K562 (cell line): ENCODE measurements around the gene GLMN. TPM values are rescaled to one million over a fixed set of nuclear protein-coding genes. Genes with fewer than 3 reads are reported as not detected.

Experiments used
- ATAC-seq: fragments of 200-7000 bp; cut with Tn5 transposase; 3 replicates; pipeline ENCODE4 v1.9.1; 2020; ENCODE audit warnings: moderate library complexity
- BruUV-seq: library from RNA; stranded (reverse); fragments of 400-500 nt; replicated peaks from 2 replicates; lab custom pipeline; 2021; lab: Mats Ljungman, UMichigan
- CTCF ChIA-PET: fragments of 300-600 bp; formaldehyde crosslinking; extraction: SDS; loops from one replicate; lab custom pipeline; 2021; ENCODE audit warnings: low intra/inter-chr PET ratio; lab: Yijun Ruan, JAX
- POLR2A ChIA-PET: fragments of 300-600, 350-650 bp; sonication (Branson Sonifier 250); formaldehyde crosslinking; extraction: SDS; loops from one replicate; lab custom pipeline; 2021; ENCODE audit warnings: antibody characterized with exemption, inconsistent platforms; lab: Yijun Ruan, JAX
- DNase-seq, 4 experiments: peaks; one replicate each; pipeline versions ENCODE4 v3.0.0 to v3.0.0-alpha.2; 2011 to 2018; ENCODE audit warnings: low spot score in 3 of 4, mixed read lengths in 3 of 4; ENCODE audit errors: extremely low read depth in 1 of 4
- FAIRE-seq: peaks from 2 replicates; lab custom pipeline; 2011; peaks lifted over from hg19 to GRCh38; lab: Jason Lieb, UNC
- H2AFZ ChIP-seq: 2 replicates; pipeline ENCODE4 v1.6.0; 2011; ENCODE audit warnings: low read depth, low read length, control low read depth, inconsistent platforms
- H3K27ac ChIP-seq: fragments of 200-600 bp; 3 replicates; pipeline ENCODE4 v1.8.0; 2011; ENCODE audit warnings: low read depth, mild to moderate bottlenecking, control low read depth, inconsistent platforms, low read length, moderate library complexity, mixed read lengths; ENCODE audit errors: extremely low read depth
- H3K27me3 ChIP-seq, 2 experiments: fragments of 300-600 bp in 1 of 2; 2 replicates in 1 of 2; 3 replicates in 1 of 2; pipeline versions ENCODE4 v1.6.0 to v1.8.0; 2011; ENCODE audit warnings: inconsistent platforms in 2 of 2, low read length in 2 of 2, mild to moderate bottlenecking in 1 of 2, mixed read lengths in 1 of 2, moderate library complexity in 1 of 2; ENCODE audit not compliant: control insufficient read depth in 2 of 2, insufficient read depth in 2 of 2
- H3K36me3 ChIP-seq: fragments of 300-600 bp; 3 replicates; pipeline ENCODE4 v1.8.0; 2011; ENCODE audit warnings: mild to moderate bottlenecking, low read length, inconsistent platforms; ENCODE audit not compliant: control insufficient read depth, insufficient read depth
- H3K4me1 ChIP-seq, 2 experiments: fragments of 200-600 bp in 1 of 2; replicated peaks in 1 of 2; 2 replicates in 1 of 2; 3 replicates in 1 of 2; pipeline versions ENCODE4 v1.5.1 to v1.8.0; 2011; ENCODE audit warnings: inconsistent platforms in 2 of 2, low read length in 2 of 2, mild to moderate bottlenecking in 1 of 2, mixed read lengths in 1 of 2, moderate library complexity in 1 of 2; ENCODE audit not compliant: control insufficient read depth in 2 of 2, insufficient read depth in 2 of 2
- H3K4me2 ChIP-seq: 2 replicates; pipeline ENCODE4 v1.6.1; 2011; ENCODE audit warnings: low read length, control low read depth, inconsistent platforms, mixed read lengths; ENCODE audit not compliant: insufficient read depth
- H3K4me3 ChIP-seq: fragments of 200-600 bp; sonication (generic), shearing (Covaris generic); 2 replicates; pipeline ENCODE4 v1.5.1; 2016; ENCODE audit warnings: control low read depth, inconsistent platforms
- H3K79me2 ChIP-seq: fragments of 200-600 bp; 3 replicates; pipeline ENCODE4 v1.8.0; 2011; ENCODE audit warnings: low read length, inconsistent platforms; ENCODE audit not compliant: control insufficient read depth, insufficient read depth
- H3K9ac ChIP-seq, 2 experiments: 2 replicates each; pipeline versions ENCODE4 v1.6.0 to v1.6.1; 2011; ENCODE audit warnings: low read depth in 2 of 2, low read length in 2 of 2, control low read depth in 1 of 2, inconsistent platforms in 1 of 2, mild to moderate bottlenecking in 1 of 2, mixed read lengths in 1 of 2; ENCODE audit not compliant: insufficient read depth in 1 of 2
- H3K9me1 ChIP-seq: one replicate; pipeline ENCODE4 v1.6.0; 2011; ENCODE audit warnings: inconsistent platforms, mild to moderate bottlenecking, low read length, moderate library complexity; ENCODE audit not compliant: control insufficient read depth, insufficient read depth
- H3K9me3 ChIP-seq: replicated peaks from 2 replicates; pipeline ENCODE4 v1.5.1; 2011; ENCODE audit warnings: low read depth, low read length, inconsistent platforms; ENCODE audit not compliant: control insufficient read depth, insufficient read depth
- H4K20me1 ChIP-seq: replicated peaks from 2 replicates; pipeline ENCODE4 v1.6.1; 2011; ENCODE audit warnings: low read length, inconsistent platforms, mixed read lengths; ENCODE audit not compliant: control insufficient read depth, insufficient read depth
- ADNP ChIP-seq: fragments of 200-800 bp; sonication (Bioruptor generic); IDR thresholded peaks from 2 replicates; pipeline ENCODE4 v1.6.1; 2016; ENCODE audit warnings: missing genetic modification characterization, missing compliant biosample characterization
- CBFA2T3 ChIP-seq: fragments of 450-650 bp; IDR thresholded peaks from 2 replicates; pipeline ENCODE4 v1.6.1; 2017
- CHD1 ChIP-seq: fragments of 200-600 bp; sonication (generic); IDR thresholded peaks from one replicate; pipeline ENCODE4 v1.6.1; 2012; ENCODE audit warnings: mild to moderate bottlenecking, moderate library complexity, low read length, inconsistent platforms
- CTBP1 ChIP-seq: fragments of 450-650 bp; IDR thresholded peaks from 2 replicates; pipeline ENCODE4 v1.6.1; 2016; ENCODE audit warnings: borderline replicate concordance
- FIP1L1 ChIP-seq: fragments of 200-400 bp; formaldehyde crosslinking; IDR thresholded peaks from 2 replicates; pipeline ENCODE4 v1.6.1; 2018; ENCODE audit warnings: mild to moderate bottlenecking, low read depth, low read length; ENCODE audit not compliant: poor library complexity, severe bottlenecking
- HDAC1 ChIP-seq, 2 experiments: fragments of 450-650 bp; IDR thresholded peaks; 2 replicates each; pipeline ENCODE4 v1.6.1; 2016 to 2017; ENCODE audit warnings: inconsistent platforms in 1 of 2, mild to moderate bottlenecking in 1 of 2, moderate library complexity in 1 of 2
- HNRNPK ChIP-seq: fragments of 200-400 bp; formaldehyde crosslinking; IDR thresholded peaks from one replicate; pipeline ENCODE4 v1.6.1; 2018; ENCODE audit warnings: mild to moderate bottlenecking, low read depth, low read length; ENCODE audit not compliant: poor library complexity, severe bottlenecking
- KAT7 ChIP-seq: sonication (generic); formaldehyde crosslinking; IDR thresholded peaks from 2 replicates; pipeline ENCODE4 v1.8.0; 2022; ENCODE audit warnings: missing genetic modification reagents, mild to moderate bottlenecking, borderline replicate concordance
- NUFIP1 ChIP-seq: fragments of 450-650 bp; IDR thresholded peaks from 2 replicates; pipeline ENCODE4 v1.6.1; 2018; ENCODE audit not compliant: partially characterized antibody
- SMARCA4 ChIP-seq: fragments of 450-650 bp; IDR thresholded peaks from 2 replicates; pipeline ENCODE4 v1.6.1; 2016
- ZNF395 ChIP-seq: fragments of 200-800 bp; sonication (Bioruptor generic); IDR thresholded peaks from 2 replicates; pipeline ENCODE4 v1.6.1; 2017; ENCODE audit warnings: missing genetic modification characterization, missing compliant biosample characterization
- ZNF408 ChIP-seq: fragments of 250-450 bp; sonication (Bioruptor Pico); IDR thresholded peaks from 2 replicates; pipeline ENCODE4 v1.4.0; 2020; ENCODE audit warnings: low read depth, mild to moderate bottlenecking, moderate library complexity
- WGBS: fragments of 100-300 bp; shearing (Covaris generic); methylation state at CpG from one replicate; pipeline ENCODE4 v1.1.6; 2016; ENCODE audit warnings: low coverage, mixed read lengths; ENCODE audit not compliant: insufficient coverage; ENCODE audit errors: missing lambda C conversion rate; 5-methylcytosine and 5-hydroxymethylcytosine counted together
- in situ Hi-C: fragments of 300-500 bp; cut with MboI; formaldehyde crosslinking; loops from 4 replicates; pipeline ENCODE4 v1.15.0; 2018; ENCODE audit warnings: inconsistent platforms, mixed read lengths
- intact Hi-C: fragments of 100-400 bp; cut with micrococcal nuclease; formaldehyde crosslinking; loops from 2 replicates; pipeline ENCODE4 v1.14.2; 2022
- polyA plus RNA-seq, 8 experiments: library from polyadenylated mRNA; depleted of rRNA in 4 of 8; stranded (reverse) in 5 of 8; unstranded in 3 of 8; fragments of >200 nt; fragmentation: Nextera tagmentation in 2 of 8; fragmentation: Illumina TruSeq in 1 of 8; extraction: Ambion mirVana in 2 of 8; extraction: Trizol in 1 of 8; gene quantifications; 2 replicates each; pipeline versions ENCODE4 v1.2.1 to v1.2.3, GENCODE V29; 2011 to 2014; ENCODE audit warnings: inconsistent platforms in 1 of 8, missing spikeins in 1 of 8
- total RNA-seq, 7 experiments: library from RNA; depleted of rRNA in 6 of 7; stranded (reverse); fragments of >200 nt in 6 of 7; fragmentation: Illumina TruSeq in 2 of 7; extraction: Trizol in 2 of 7; gene quantifications; 2 replicates each; pipeline versions ENCODE4 v1.2.1 to v1.2.3, GENCODE V29; 2011 to 2021; ENCODE audit warnings: low replicate concordance in 1 of 7
- TF ChIP-seq, protein P1 (sequence below): fragments of 250-450 bp; sonication (Bioruptor Pico); IDR thresholded peaks from 2 replicates; pipeline ENCODE4 v1.4.0; 2020; ENCODE audit warnings: mild to moderate bottlenecking, moderate library complexity, borderline replicate concordance
- TF ChIP-seq, protein P2 (sequence below): fragments of 450-650 bp; IDR thresholded peaks from 2 replicates; pipeline ENCODE4 v1.6.1; 2017; ENCODE audit warnings: antibody characterized with exemption, mild to moderate bottlenecking

GLMN gene
- total and polyA plus RNA-seq, 9 of the 15 experiments (the other 6 are each of a cell fraction or from before 2014, with no cell fraction given), result 13.0 to 24.8 (median 19.0) TPM

DNA sequence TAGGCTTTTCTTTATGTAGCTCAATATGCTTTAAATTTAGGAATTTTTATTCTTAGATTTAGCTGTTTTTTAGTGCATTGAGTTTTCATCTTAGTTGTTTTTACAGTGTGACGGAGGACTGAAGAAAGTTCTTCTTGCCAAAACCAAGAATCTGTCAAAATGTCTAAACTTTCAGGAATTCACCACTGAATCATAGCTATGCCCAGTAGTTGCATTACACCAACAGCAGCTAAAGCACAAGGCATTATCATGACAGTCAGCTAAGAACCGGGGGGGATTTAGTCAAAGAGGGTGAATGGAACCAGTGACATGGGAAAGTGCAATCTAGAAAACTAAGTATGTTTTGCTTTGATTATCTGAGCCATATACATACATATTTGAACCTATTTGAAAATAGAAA lies 87.6 kb downstream of the GLMN start (continued):
- TF ChIP-seq HDAC1 (IDR thresholded peaks at IDR 0.05) (no peak), ADNP (tag) (no peak), ZNF395 (CRISPR knock-in tag) (no peak), ZNF408 (CRISPR knock-in tag) (no peak)
- TF ChIP-seq, all 486 proteins: peak for 0

DNA sequence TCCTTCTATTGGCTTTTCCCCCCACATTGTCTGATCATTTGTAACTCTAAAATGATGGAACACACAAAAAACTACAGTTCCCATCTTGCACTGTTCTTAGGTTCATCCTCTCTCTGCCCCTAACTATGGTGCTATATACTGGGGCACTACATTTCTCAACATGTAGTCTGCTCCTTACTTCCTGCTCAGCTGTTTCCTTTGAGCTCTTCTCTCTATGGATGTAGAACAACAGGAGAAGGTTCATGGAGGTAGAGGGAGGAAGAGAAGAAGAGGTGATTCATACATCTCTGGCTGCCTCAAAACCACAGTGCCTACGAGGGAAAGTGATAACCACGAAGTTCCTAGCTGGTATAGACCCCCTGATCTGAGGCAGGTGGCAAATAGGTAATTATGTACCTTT lies 88.1 kb downstream of the GLMN start:
- Histone ChIP-seq H2AFZ (no peak overlapping the region), H3K4me2 (no peak overlapping the region), H3K27ac (no peak overlapping the region), H3K4me3 (no peak overlapping the region), H3K79me2 (no peaks in the 10 kb centered on the region), H3K9me3 (no peaks in the 10 kb centered on the region), H4K20me1 (no peaks in the 10 kb centered on the region), H3K27me3 (no peaks in the 10 kb centered on the region; a peak in 1 of 5 replicates), H3K36me3 (no peaks in the 10 kb centered on the region), H3K9ac (no peak overlapping the region), H3K9me1 (no peaks in the 10 kb centered on the region), H3K4me1 (no peaks in the 10 kb centered on the region)
- POLR2A ChIA-PET, result no interaction called here
- no peak for DNase-seq
- CTCF ChIA-PET, result no interaction called here
- no peak for FAIRE-seq
- TF ChIP-seq, protein P1, sequence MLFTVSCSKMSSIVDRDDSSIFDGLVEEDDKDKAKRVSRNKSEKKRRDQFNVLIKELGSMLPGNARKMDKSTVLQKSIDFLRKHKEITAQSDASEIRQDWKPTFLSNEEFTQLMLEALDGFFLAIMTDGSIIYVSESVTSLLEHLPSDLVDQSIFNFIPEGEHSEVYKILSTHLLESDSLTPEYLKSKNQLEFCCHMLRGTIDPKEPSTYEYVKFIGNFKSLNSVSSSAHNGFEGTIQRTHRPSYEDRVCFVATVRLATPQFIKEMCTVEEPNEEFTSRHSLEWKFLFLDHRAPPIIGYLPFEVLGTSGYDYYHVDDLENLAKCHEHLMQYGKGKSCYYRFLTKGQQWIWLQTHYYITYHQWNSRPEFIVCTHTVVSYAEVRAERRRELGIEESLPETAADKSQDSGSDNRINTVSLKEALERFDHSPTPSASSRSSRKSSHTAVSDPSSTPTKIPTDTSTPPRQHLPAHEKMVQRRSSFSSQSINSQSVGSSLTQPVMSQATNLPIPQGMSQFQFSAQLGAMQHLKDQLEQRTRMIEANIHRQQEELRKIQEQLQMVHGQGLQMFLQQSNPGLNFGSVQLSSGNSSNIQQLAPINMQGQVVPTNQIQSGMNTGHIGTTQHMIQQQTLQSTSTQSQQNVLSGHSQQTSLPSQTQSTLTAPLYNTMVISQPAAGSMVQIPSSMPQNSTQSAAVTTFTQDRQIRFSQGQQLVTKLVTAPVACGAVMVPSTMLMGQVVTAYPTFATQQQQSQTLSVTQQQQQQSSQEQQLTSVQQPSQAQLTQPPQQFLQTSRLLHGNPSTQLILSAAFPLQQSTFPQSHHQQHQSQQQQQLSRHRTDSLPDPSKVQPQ (CRISPR knock-in tag), result no peak
- TF ChIP-seq FIP1L1, result no peak
- TF ChIP-seq SMARCA4, result no peak
- TF ChIP-seq CHD1, result no peak
- TF ChIP-seq CTBP1, result no peak
- TF ChIP-seq CBFA2T3, result no peak
- TF ChIP-seq, protein P2, sequence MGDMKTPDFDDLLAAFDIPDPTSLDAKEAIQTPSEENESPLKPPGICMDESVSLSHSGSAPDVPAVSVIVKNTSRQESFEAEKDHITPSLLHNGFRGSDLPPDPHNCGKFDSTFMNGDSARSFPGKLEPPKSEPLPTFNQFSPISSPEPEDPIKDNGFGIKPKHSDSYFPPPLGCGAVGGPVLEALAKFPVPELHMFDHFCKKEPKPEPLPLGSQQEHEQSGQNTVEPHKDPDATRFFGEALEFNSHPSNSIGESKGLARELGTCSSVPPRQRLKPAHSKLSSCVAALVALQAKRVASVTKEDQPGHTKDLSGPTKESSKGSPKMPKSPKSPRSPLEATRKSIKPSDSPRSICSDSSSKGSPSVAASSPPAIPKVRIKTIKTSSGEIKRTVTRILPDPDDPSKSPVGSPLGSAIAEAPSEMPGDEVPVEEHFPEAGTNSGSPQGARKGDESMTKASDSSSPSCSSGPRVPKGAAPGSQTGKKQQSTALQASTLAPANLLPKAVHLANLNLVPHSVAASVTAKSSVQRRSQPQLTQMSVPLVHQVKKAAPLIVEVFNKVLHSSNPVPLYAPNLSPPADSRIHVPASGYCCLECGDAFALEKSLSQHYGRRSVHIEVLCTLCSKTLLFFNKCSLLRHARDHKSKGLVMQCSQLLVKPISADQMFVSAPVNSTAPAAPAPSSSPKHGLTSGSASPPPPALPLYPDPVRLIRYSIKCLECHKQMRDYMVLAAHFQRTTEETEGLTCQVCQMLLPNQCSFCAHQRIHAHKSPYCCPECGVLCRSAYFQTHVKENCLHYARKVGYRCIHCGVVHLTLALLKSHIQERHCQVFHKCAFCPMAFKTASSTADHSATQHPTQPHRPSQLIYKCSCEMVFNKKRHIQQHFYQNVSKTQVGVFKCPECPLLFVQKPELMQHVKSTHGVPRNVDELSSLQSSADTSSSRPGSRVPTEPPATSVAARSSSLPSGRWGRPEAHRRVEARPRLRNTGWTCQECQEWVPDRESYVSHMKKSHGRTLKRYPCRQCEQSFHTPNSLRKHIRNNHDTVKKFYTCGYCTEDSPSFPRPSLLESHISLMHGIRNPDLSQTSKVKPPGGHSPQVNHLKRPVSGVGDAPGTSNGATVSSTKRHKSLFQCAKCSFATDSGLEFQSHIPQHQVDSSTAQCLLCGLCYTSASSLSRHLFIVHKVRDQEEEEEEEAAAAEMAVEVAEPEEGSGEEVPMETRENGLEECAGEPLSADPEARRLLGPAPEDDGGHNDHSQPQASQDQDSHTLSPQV, result no peak
- TF ChIP-seq KAT7 (CRISPR knock-in tag), result no peak
- TF ChIP-seq HNRNPK, result no peak
- TF ChIP-seq NUFIP1, result no peak
- in situ Hi-C loops (no loop called here), intact Hi-C loops (no loop called here)
- ATAC-seq, result no peak
- 4% methylated on average over 2 of the region's 2 CpGs for WGBS
- BruUV-seq, result no TSS peak
